GM19238 (cell line): ENCODE data around the gene CAV1.
"Not testable (repeated sequence)": the region's sequence is repeated elsewhere in the genome, so short reads cannot be mapped to it uniquely, and the experiment has no call there.

Experiments used
- DNase-seq: peaks from one replicate; pipeline ENCODE4 v3.0.0; 2011; ENCODE audit warnings: low spot score; ENCODE audit not compliant: insufficient read length

The CAV1 gene

DNA sequence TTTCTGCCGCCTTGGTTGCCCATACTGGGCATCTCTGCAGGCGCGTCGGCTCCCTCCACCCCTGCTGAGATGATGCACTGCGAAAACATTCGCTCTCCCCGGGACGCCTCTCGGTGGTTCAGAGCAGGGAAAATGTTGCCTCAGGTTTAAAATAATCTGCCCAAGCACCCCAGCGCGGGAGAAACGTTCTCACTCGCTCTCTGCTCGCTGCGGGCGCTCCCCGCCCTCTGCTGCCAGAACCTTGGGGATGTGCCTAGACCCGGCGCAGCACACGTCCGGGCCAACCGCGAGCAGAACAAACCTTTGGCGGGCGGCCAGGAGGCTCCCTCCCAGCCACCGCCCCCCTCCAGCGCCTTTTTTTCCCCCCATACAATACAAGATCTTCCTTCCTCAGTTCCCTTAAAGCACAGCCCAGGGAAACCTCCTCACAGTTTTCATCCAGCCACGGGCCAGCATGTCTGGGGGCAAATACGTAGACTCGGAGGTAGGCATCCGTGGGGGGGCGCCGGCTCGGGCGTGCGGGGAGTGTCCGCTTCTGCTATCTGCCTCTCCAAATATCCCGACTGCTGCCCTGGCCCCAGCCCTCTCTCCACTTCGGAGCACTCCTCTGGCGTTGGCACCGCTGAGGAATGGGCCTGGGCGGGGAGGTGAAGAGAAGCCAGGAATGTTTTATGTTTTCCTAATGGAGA is at the start of gene CAV1:
Gene CAV1 (plus strand): TSS at position 428 of the 689 bp plus-strand sequence. CDS start 27 bp downstream, at position 455.
- DNase-seq, result no peak

DNA sequence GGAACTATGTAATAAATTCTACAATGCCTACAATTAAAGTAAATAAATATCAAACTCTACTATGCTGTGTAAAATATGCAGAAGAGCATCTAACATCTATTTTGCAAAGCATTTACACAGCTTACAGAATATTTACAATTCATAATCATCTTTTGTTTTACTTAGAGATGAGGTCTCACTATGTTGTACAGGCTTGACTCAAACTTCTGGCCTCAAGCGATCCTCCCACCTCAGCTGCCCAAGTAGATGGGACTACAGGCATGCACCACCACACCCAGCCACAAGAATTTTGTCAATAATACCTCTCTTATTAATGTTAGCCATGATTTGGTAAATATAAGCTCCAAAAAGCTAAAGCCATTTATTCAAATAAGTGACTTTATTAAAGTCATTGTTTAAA is 47.2 kb upstream of the CAV1 start:
- no peak for DNase-seq

DNA sequence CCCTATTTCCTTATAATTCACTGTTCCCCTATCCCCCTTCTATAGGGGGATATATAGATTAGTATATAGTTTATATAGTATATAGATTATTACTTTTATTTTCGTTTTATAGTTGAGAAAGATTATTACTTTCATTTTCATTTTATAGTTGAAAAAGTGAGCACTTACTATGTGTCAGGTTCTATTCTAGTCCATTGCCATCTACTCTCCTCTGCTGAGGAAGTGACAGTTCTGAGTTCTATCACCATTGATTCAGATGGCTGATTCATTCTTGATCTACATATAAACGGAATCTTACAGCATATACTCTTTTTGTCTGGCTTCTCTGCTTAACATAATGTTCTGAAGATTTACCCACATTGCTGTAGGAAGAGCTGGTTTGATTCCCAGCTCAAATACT is 46.0 kb upstream of the CAV1 start:
- DNase-seq, result no peak

- no peak for DNase-seq
Observed at GRCh38 chr7:116483271-116483942, 41.4 kb upstream of the CAV1 start.

- not testable (repeated sequence) for DNase-seq
Observed at GRCh38 chr7:116484389-116484788, 40.4 kb upstream of the CAV1 start.

GRCh38 chr7:116487907-116488521 is 36.8 kb upstream of the CAV1 start:
- DNase-seq, result no peak

- DNase-seq, result no peak
Observed at GRCh38 chr7:116490351-116490750, 34.5 kb upstream of the CAV1 start.

DNA sequence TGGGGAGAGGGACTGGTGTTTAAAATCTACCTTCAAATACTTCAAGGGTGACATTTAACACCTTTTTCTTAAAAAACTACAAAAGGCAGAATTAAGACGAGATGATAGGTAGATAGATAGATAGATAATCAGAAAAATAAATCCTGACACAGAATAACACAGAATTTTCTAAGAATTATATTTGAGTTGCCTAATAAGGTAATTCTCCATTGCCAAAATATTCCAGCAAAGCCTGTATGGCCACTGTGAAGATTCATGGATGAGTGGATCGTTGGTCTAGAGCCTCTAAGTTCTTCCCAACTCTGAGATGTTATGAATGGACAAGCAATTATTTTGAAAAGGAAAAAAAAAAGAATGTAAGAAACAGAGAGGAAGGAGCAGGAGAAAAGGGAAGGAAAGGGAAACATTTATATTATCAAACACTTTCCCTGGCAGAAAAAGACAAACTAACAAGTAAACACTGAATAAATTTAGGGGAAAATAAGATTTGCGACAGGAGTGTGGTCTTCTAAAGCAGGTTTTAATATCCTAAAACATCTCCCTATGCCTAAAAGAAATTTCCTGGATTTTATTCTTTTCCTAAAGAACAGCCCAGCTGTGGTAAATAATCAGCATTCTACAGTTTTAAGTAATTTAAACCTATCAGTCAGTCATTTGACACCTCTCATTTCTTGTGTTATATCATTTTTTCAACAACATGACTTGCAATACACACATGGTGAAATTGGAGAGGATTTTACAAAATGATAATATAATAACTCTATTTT is 32.8 kb upstream of the CAV1 start:
- no peak for DNase-seq

- no peak for DNase-seq
Observed at GRCh38 chr7:116492654-116493109, 32.2 kb upstream of the CAV1 start.

GRCh38 chr7:116493449-116493848 is 31.4 kb upstream of the CAV1 start:
- DNase-seq, result no peak

DNA sequence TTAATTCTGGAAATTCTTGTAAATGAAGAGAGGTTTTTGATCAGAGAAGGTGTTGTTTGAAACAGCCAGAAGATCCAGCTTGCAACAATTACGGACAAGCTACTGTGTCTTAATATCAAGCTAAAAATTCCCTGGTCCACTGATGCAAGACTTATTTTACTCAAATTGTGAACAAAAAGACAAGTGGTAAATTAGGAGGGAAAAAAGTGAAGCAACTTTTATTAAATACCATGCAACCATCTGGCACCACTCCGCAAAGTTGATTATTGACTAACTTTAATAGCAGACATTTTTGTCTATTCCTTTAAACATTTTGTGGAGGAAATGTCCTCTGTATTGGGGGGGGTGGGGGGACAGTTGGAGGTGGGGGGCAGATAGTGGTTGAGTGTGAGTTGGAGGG is 30.4 kb upstream of the CAV1 start:
- DNase-seq, result no peak

DNA sequence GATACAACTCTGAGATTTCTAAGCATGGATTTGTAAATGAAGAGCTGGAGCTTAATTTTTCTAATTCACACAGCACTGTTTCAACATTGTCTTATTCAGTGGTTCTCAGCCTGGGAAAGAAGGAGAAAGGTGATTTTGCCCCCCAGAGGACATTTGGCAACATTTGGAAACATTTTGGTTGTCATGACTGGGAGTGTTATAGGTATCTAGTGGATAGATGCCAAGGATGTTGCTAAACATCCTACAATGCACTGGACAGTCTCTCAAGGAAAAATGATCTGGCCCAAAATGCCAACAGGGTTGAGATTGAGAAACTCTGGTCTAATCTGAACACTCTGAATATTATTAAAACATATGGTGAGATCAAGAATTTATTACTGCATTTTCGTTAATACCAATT is 29.1 kb upstream of the CAV1 start:
- no peak for DNase-seq

GRCh38 chr7:116496653-116497052 is 28.2 kb upstream of the CAV1 start:
- DNase-seq, result no peak

- DNase-seq, result no peak
Observed at GRCh38 chr7:116497708-116498107, 27.1 kb upstream of the CAV1 start.

GRCh38 chr7:116499168-116500077 is 25.4 kb upstream of the CAV1 start, which contains the start of gene CAV2:
CAV2 (plus strand) TSS chr7:116499738; CDS start chr7:116499782, 44 bp downstream.
- no peak for DNase-seq

- DNase-seq, result no peak
Observed at GRCh38 chr7:116500078-116500853, 24.6 kb upstream of the CAV1 start.

- DNase-seq, result no peak
Observed at GRCh38 chr7:116501425-116502167, 23.2 kb upstream of the CAV1 start.

DNA sequence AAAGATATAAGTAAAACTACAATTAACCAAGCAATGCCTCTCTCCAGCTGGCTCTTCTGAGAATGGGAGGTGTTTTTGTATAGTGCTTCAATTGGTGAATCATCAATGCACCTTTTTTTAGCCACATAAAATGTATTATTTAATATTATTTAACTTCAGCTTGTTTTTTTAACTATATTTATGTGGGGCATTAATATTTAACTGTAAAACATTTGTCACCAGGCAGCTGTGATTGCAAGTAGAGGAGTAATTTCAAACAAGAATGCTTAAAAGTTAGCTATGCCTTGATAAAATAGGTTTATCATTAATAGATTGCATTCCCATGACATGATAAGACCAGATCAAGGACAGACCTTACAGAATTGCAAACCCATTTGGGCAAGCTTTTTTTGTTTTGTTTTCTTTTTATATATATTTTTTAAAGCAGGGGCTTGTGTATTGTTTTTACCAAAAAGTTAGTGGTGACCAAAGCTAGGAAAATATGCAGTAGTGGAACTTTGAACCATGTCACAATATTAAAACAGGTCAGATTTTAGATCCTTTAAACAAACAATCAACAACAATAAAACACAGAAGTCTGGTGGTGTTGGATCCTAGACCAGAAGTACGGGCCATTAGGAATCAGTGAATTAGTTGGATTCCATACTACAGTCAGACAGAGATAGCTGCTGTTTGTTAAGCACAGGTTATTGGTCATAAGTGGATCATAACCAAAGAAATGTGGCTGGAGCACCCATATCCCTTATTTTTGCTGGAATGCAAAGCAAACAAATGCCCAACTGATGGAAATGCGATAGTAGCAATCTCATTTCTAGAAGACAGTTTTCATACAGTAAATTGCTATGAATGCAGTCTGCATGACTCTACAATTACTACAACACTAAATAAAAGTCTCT is 22.4 kb upstream of the CAV1 start:
- no peak for DNase-seq
